Esophagus (tissue), 2 donors: ENCODE data around the gene GLT1D1. TPM values are rescaled to one million over a fixed set of nuclear protein-coding genes. Genes with fewer than 3 reads are reported as not detected.
"Not testable (repeated sequence)": the region's sequence is repeated elsewhere in the genome, so short reads cannot be mapped to it uniquely, and the experiment has no call there.

Source experiments
- H3K27ac ChIP-seq, 2 donors: one replicate each; pipeline ENCODE4 v1.5.1; 2013; ENCODE audit warnings: low read depth in 2 of 2, mild to moderate bottlenecking in 2 of 2, inconsistent platforms in 1 of 2, low read length in 1 of 2, moderate library complexity in 1 of 2
- H3K27me3 ChIP-seq, 2 donors: one replicate each; pipeline ENCODE4 v1.6.1; 2013; ENCODE audit warnings: low read length in 2 of 2, control low read depth in 1 of 2, mild to moderate bottlenecking in 1 of 2; ENCODE audit not compliant: insufficient read depth in 2 of 2, control insufficient read depth in 1 of 2
- H3K36me3 ChIP-seq, 2 donors: one replicate each; pipeline ENCODE4 v1.6.1; 2013; ENCODE audit warnings: low read length in 1 of 2; ENCODE audit not compliant: control insufficient read depth in 2 of 2, insufficient read depth in 2 of 2
- H3K4me1 ChIP-seq, 2 donors: one replicate each; pipeline ENCODE4 v1.6.1; 2013; ENCODE audit warnings: low read length in 1 of 2; ENCODE audit not compliant: control insufficient read depth in 2 of 2, insufficient read depth in 2 of 2
- H3K4me3 ChIP-seq, 2 donors: one replicate each; pipeline ENCODE4 v1.5.1; 2013; ENCODE audit warnings: low read length in 2 of 2, mild to moderate bottlenecking in 2 of 2, low read depth in 1 of 2, moderate library complexity in 1 of 2
- H3K9me3 ChIP-seq, 2 donors: one replicate each; pipeline ENCODE4 v1.6.1; 2013; ENCODE audit warnings: mild to moderate bottlenecking in 2 of 2, low read depth in 1 of 2, low read length in 1 of 2, moderate library complexity in 1 of 2; ENCODE audit not compliant: control insufficient read depth in 2 of 2, insufficient read depth in 1 of 2
- WGBS, 2 donors: extraction: QIAGEN DNeasy Blood & Tissue Kit; methylation state at CpG; one replicate each; pipeline ENCODE4 v1.1.7; 2013; 5-methylcytosine and 5-hydroxymethylcytosine counted together
- polyA plus RNA-seq, 2 donors: library from polyadenylated mRNA; stranded (reverse); fragments of 200-250 nt; gene quantifications; one replicate each; pipeline ENCODE4 v1.2.3, GENCODE V29; 2013
- donor health status: healthy with polysubstance abuse.
- donor health status: Bipolar disorder and iron deficiency.

The GLT1D1 gene
- polyA plus RNA-seq = under 1 TPM; 0.06 to 0.19 TPM

- Histone ChIP-seq H3K4me3 (peak within 1 kb of the TSS; percentile 19 to 23), H3K36me3 (no peaks in the 10 kb centered on the region), H3K9me3 (no peaks in the 10 kb centered on the region), H3K27ac (no peak within 1 kb of the TSS), H3K27me3 (no peaks in the 10 kb centered on the region), H3K4me1 (peaks cover 0 to 4% of the 10 kb centered on the region in 2 donors)
- WGBS, 2 donors = 24 to 50% methylated on average over 22 to 56 of the region's 56 CpGs
These were observed at the start of gene GLT1D1 for GRCh38 chr12:128852885-128853599. Gene GLT1D1, plus strand, starts transcription at chr12:128853478. Its CDS starts 104 bp downstream, at chr12:128853582.

DNA sequence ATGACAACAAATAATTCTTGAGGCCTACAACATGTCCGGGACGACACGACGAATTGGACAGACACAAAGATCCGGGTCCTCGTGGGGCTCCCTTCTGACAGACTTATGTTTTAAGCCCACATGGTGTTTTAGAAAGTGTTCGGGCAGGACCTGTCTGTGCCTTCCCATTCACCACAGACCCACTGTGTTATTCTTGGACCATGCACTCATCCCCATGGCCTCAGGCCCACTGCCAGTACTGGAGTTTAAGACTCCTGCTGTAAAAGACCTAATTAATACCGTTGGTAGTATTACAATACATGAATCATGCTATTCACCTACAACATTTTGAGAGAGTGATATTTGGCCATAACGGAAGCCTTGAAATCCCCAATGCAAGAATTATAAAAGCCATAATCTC is 49.5 kb upstream of the GLT1D1 start:
- Histone ChIP-seq H3K9me3 (no peaks in the 10 kb centered on the region), H3K4me1 (no peaks in the 10 kb centered on the region), H3K36me3 (peaks cover 2 to 26% of the 10 kb centered on the region in 2 donors), H3K27me3 (no peaks in the 10 kb centered on the region), H3K27ac (no peak overlapping the region), H3K4me3 (no peak overlapping the region)
- WGBS, 2 donors = 95 to 97% methylated on average over 9 of the region's 9 CpGs

DNA sequence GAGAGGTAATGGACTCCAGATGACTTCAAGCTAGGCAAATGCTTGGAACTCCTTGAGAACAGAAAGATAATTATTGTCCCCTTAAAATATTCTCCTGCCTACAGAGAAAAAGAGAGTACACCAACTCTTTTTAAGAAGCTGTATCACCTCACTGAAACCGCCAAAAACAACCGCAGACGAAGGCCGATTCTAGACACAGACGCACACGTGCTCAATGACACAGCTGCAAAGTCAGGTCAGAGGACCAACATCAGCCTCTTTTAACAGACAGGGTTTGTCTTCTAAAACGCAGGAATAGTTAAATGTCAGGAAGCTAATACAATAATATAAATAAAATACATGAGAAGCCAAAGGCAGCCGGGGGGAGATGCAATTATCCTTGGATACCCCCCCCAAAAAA is 48.5 kb upstream of the GLT1D1 start:
- Histone ChIP-seq H3K27ac (no peak overlapping the region), H3K4me3 (no peak overlapping the region), H3K9me3 (no peaks in the 10 kb centered on the region), H3K27me3 (no peaks in the 10 kb centered on the region), H3K4me1 (no peaks in the 10 kb centered on the region), H3K36me3 (peaks cover 2 to 20% of the 10 kb centered on the region in 2 donors)
- WGBS, 2 donors = 97 to 99% methylated on average over 8 of the region's 8 CpGs

GRCh38 chr12:128805406-128805805 is 47.9 kb upstream of the GLT1D1 start:
- peaks cover 2 to 17% of the 10 kb centered on the region in 2 donors for H3K36me3 ChIP-seq
- WGBS, 2 donors = 98% methylated on average over 5 of the region's 5 CpGs
- H3K27me3 ChIP-seq, H3K4me3 ChIP-seq, H3K9me3 ChIP-seq, H3K4me1 ChIP-seq, H3K27ac ChIP-seq: not testable (repeated sequence)

- Histone ChIP-seq H3K36me3 (peaks cover 8 to 11% of the 10 kb centered on the region in 2 donors), H3K9me3 (no peaks in the 10 kb centered on the region), H3K4me3 (no peak overlapping the region), H3K27ac (no peak overlapping the region), H3K27me3 (no peaks in the 10 kb centered on the region), H3K4me1 (peaks cover 0 to 3% of the 10 kb centered on the region in 2 donors)
- WGBS, 2 donors = 87 to 89% methylated on average over 9 of the region's 9 CpGs
These were observed 46.7 kb upstream of the GLT1D1 start for GRCh38 chr12:128806573-128806972.

DNA sequence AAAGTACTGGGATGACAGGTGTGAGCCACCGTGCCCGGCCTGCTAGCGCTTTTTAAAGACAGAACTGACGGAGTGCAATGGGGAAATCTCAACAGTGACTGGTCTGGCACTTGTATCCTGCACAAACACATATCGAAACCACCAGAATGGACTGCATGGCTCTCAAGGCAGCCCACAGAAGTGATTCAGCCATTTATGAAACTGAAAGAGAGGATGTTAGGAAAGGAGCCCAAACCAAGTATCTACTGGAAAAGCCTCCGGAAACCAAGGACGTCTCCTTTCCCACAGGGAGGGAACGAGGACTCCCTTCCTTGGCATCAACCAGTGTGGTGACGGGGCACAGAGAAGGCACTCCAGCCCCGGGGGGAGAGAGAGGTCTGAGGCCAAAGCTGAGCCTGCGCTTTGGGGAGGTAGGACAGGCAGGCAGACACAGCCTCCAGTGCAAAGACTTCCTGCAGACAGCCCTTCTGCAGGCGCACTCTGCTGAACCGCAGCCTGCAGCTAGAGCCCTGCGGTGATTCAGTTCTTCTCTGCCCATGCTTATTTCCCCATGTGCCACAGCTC is 46.0 kb upstream of the GLT1D1 start:
- no peaks in the 10 kb centered on the region for H3K9me3 ChIP-seq
- H3K4me1 ChIP-seq = peaks cover 0 to 3% of the 10 kb centered on the region in 2 donors
- no peaks in the 10 kb centered on the region for H3K27me3 ChIP-seq
- H3K27ac ChIP-seq = no peak overlapping the region
- peaks cover 8 to 9% of the 10 kb centered on the region in 2 donors for H3K36me3 ChIP-seq
- no peak overlapping the region for H3K4me3 ChIP-seq
- WGBS, 2 donors = 92 to 93% methylated on average over 14 of the region's 14 CpGs

GRCh38 chr12:128808651-128809050 is 44.6 kb upstream of the GLT1D1 start:
- H3K36me3 ChIP-seq = peaks cover 11 to 12% of the 10 kb centered on the region in 2 donors

DNA sequence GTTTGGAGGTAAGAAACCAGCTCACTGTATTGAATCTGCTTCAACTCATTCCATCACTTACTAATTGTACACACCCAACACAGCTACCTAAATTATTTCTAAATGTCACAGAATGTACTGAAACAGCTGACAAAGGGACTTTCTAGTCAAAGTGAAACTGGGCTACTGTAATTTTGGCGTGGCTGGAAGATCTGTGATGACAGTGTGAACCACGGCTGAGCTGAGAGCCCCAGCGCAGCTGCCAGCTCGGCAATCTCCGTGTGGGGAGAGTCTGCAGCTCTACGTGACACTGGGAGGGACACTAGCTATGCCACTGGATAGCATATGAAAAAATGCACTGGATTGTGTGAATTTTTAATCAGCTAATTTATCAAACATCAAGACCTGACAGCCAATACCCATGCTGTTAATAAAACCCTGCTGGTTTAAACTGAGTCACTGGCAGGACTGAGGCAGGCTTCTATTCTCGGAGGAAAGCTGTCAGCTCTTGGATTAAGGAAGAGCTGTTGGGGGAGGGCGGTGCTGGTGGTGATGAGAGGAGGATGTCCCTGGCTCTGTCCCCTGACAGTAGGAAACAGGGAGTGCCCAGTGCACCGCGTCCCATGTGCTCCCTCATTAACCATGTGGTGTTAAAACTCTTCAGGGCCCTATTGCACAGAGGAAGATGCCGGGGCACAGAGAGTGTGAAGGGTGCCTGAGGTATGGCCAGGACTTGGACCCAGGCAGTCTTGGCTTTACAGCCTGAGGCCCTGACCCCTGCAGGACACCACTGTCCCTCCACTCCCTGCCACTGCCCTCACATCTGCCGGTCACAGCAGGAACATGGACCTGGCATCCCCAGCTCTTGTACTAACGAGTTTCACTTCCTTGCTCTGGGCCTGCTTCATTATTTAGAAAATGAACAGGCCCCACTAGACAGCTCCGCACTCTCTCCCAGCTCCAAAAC is 42.8 kb upstream of the GLT1D1 start:
- peaks cover 11 to 12% of the 10 kb centered on the region in 2 donors for H3K36me3 ChIP-seq
- H3K4me3 ChIP-seq = no peak overlapping the region
- 58 to 66% methylated on average over 14 of the region's 14 CpGs for WGBS, 2 donors
- H3K27me3 ChIP-seq = no peaks in the 10 kb centered on the region
- no peaks in the 10 kb centered on the region for H3K9me3 ChIP-seq
- peak overlapping the region in 1 of 2 donors; percentile 55 for H3K27ac ChIP-seq
- H3K4me1 ChIP-seq = peaks cover 0 to 3% of the 10 kb centered on the region in 2 donors

More at GRCh38 chr12:128808651-128809050, 44.6 kb upstream of the GLT1D1 start:
- H3K4me1 ChIP-seq = peaks cover 0 to 3% of the 10 kb centered on the region in 2 donors
- H3K27me3 ChIP-seq = no peaks in the 10 kb centered on the region
- H3K27ac ChIP-seq = no peak overlapping the region
- no peak overlapping the region for H3K4me3 ChIP-seq
- WGBS, 2 donors = 89 to 92% methylated on average over 12 of the region's 12 CpGs
- H3K9me3 ChIP-seq = no peaks in the 10 kb centered on the region

DNA sequence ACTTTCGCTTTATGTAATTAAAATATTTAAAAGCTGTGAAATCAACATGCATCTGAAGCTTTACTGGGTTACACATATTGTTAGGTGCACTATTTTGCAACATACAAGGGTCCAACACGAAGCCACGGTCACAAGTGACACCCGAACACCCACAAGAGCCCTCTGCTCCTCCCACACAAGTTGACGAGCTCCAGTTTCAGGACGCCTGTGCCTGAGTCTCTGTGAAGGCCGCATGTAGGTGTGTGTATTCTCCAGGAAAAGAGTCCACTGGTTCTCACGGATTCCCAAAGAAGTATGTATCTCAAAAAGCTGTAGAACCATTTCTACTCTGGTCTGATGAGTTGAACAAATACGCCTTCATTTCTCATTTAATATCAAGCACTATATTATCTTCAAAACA is 41.5 kb upstream of the GLT1D1 start:
- peaks cover 11 to 12% of the 10 kb centered on the region in 2 donors for H3K36me3 ChIP-seq
- 85% methylated on average over 9 of the region's 9 CpGs for WGBS, 2 donors
- H3K4me1 ChIP-seq = peaks cover 0 to 3% of the 10 kb centered on the region in 2 donors

More for the DNA sequence above, 41.5 kb upstream of the GLT1D1 start:
- Histone ChIP-seq H3K9me3 (no peaks in the 10 kb centered on the region), H3K4me3 (no peak overlapping the region), H3K27me3 (no peaks in the 10 kb centered on the region), H3K27ac (no peak overlapping the region)
